ENCODE results near the gene SHANK1.
A peak's percentile ranks its signal among the peaks of the same experiment; 100 is the strongest.
"Not testable (repeated sequence)": the region's sequence is repeated elsewhere in the genome, so short reads cannot be mapped to it uniquely, and the experiment has no call there.

The SHANK1 gene

GRCh38 chr19:50640368-50640767 lies 79.2 kb downstream of the SHANK1 start:
- DNase-seq (ENCODE audit: insufficient read length, low spot score) = no peak
- FAIRE-seq = no peak

- DNase-seq (ENCODE audit: insufficient read length, low spot score) = peak; percentile 67
- no peak for FAIRE-seq
These were observed 80.2 kb downstream of the SHANK1 start, which contains the start of gene SYT3 for GRCh38 chr19:50639121-50640112. Gene SYT3 (minus strand): TSS chr19:50639881. CDS start chr19:50637411, 2,470 bp downstream.

- FAIRE-seq = no peak
These were observed 81.0 kb downstream of the SHANK1 start for GRCh38 chr19:50638600-50638999.

GRCh38 chr19:50636317-50637085 lies 83.1 kb downstream of the SHANK1 start:
- FAIRE-seq (no peak), DNase-seq (ENCODE audit: insufficient read length, low spot score) (no peak)

More at GRCh38 chr19:50638600-50638999, 81.0 kb downstream of the SHANK1 start:
- no peak for DNase-seq (ENCODE audit: insufficient read length, low spot score)

GRCh38 chr19:50633973-50634372 lies 85.6 kb downstream of the SHANK1 start:
- DNase-seq (ENCODE audit: insufficient read length, low spot score) (no peak), FAIRE-seq (no peak)

- DNase-seq (ENCODE audit: insufficient read length, low spot score) (no peak), FAIRE-seq (no peak)
These were observed 86.2 kb downstream of the SHANK1 start for GRCh38 chr19:50633359-50633758.

- DNase-seq (ENCODE audit: insufficient read length, low spot score) (no peak), FAIRE-seq (no peak)
These were observed 87.3 kb downstream of the SHANK1 start for GRCh38 chr19:50632151-50632835.

GRCh38 chr19:50629801-50630200 lies 89.8 kb downstream of the SHANK1 start:
- DNase-seq (ENCODE audit: insufficient read length, low spot score) (no peak), FAIRE-seq (no peak)

GRCh38 chr19:50629194-50629593 lies 90.4 kb downstream of the SHANK1 start:
- FAIRE-seq (no peak), DNase-seq (ENCODE audit: insufficient read length, low spot score) (no peak)

- DNase-seq (ENCODE audit: insufficient read length, low spot score) (no peak), FAIRE-seq (no peak)
These were observed 91.1 kb downstream of the SHANK1 start for GRCh38 chr19:50628551-50628950.

GRCh38 chr19:50628146-50628545 lies 91.5 kb downstream of the SHANK1 start:
- FAIRE-seq (no peak), DNase-seq (ENCODE audit: insufficient read length, low spot score) (no peak)

- FAIRE-seq (no peak), DNase-seq (ENCODE audit: insufficient read length, low spot score) (no peak)
These were observed 92.8 kb downstream of the SHANK1 start for GRCh38 chr19:50626795-50627194.

GRCh38 chr19:50626011-50626410 lies 93.6 kb downstream of the SHANK1 start:
- DNase-seq (ENCODE audit: insufficient read length, low spot score) (no peak), FAIRE-seq (no peak)

- FAIRE-seq = no peak
These were observed 94.5 kb downstream of the SHANK1 start for GRCh38 chr19:50624949-50625600.

GRCh38 chr19:50620394-50620906 lies 99.2 kb downstream of the SHANK1 start:
- DNase-seq (ENCODE audit: insufficient read length, low spot score); FAIRE-seq: not testable (repeated sequence)

More at GRCh38 chr19:50624949-50625600, 94.5 kb downstream of the SHANK1 start:
- DNase-seq (ENCODE audit: insufficient read length, low spot score) = no peak

GRCh38 chr19:50619184-50619583 lies 100.4 kb downstream of the SHANK1 start:
- DNase-seq (ENCODE audit: insufficient read length, low spot score); FAIRE-seq: not testable (repeated sequence)

GRCh38 chr19:50618379-50618778 lies 101.2 kb downstream of the SHANK1 start:
- FAIRE-seq; DNase-seq (ENCODE audit: insufficient read length, low spot score): not testable (repeated sequence)

GRCh38 chr19:50612504-50613404 lies 106.8 kb downstream of the SHANK1 start:
- not testable (repeated sequence) for DNase-seq (ENCODE audit: insufficient read length, low spot score); FAIRE-seq
